NK-92 treated with Interleukin-12 subunit alpha and Interleukin-12 subunit beta, amount 100 ng/mL, for 24 hours (cell line): ENCODE results near the gene GTF2A1.
"Not testable (repeated sequence)": the region's sequence is repeated elsewhere in the genome, so short reads cannot be mapped to it uniquely, and the experiment has no call there.

ENCODE experiments used
- DNase-seq: peaks from one replicate; lab custom pipeline; 2025; lab: John Stamatoyannopoulos, UW

The GTF2A1 gene

GRCh38 chr14:81220830-81221578, at the start of gene GTF2A1:
GTF2A1 (minus strand) TSS chr14:81220959; CDS start chr14:81220518, 441 bp downstream.
- DNase-seq, result peak; percentile 95

- DNase-seq, result no peak
Observed at GRCh38 chr14:81269979-81270375, 49.2 kb upstream of the GTF2A1 start.

- no peak for DNase-seq
Observed at GRCh38 chr14:81269100-81269978, 48.6 kb upstream of the GTF2A1 start.

- no peak for DNase-seq
Observed at GRCh38 chr14:81268016-81268416, 47.3 kb upstream of the GTF2A1 start.

GRCh38 chr14:81265636-81266169, 44.9 kb upstream of the GTF2A1 start:
- DNase-seq, result no peak

GRCh38 chr14:81264671-81265070, 43.9 kb upstream of the GTF2A1 start:
- DNase-seq, result no peak

- no peak for DNase-seq
Observed at GRCh38 chr14:81263777-81264410, 43.1 kb upstream of the GTF2A1 start.

GRCh38 chr14:81261176-81261575, 40.4 kb upstream of the GTF2A1 start:
- DNase-seq, result no peak

GRCh38 chr14:81260732-81261131, 40.0 kb upstream of the GTF2A1 start:
- DNase-seq, result no peak

- no peak for DNase-seq
Observed at GRCh38 chr14:81256289-81256960, 35.7 kb upstream of the GTF2A1 start.

GRCh38 chr14:81252278-81252677, 31.5 kb upstream of the GTF2A1 start:
- DNase-seq, result no peak

- no peak for DNase-seq
Observed at GRCh38 chr14:81247271-81247766, 26.6 kb upstream of the GTF2A1 start.

- DNase-seq, result no peak
Observed at GRCh38 chr14:81246461-81247270, 25.9 kb upstream of the GTF2A1 start.

GRCh38 chr14:81245771-81246170, 25.0 kb upstream of the GTF2A1 start:
- DNase-seq, result no peak

GRCh38 chr14:81244431-81244830, 23.7 kb upstream of the GTF2A1 start:
- DNase-seq, result not testable (repeated sequence)

GRCh38 chr14:81243499-81243898, 22.7 kb upstream of the GTF2A1 start:
- no peak for DNase-seq

GRCh38 chr14:81236849-81237248, 16.1 kb upstream of the GTF2A1 start:
- not testable (repeated sequence) for DNase-seq

- DNase-seq, result no peak
Observed at GRCh38 chr14:81236138-81236537, 15.4 kb upstream of the GTF2A1 start.

- DNase-seq, result no peak
Observed at GRCh38 chr14:81235096-81235495, 14.3 kb upstream of the GTF2A1 start.

- no peak for DNase-seq
Observed at GRCh38 chr14:81234278-81234677, 13.5 kb upstream of the GTF2A1 start.

GRCh38 chr14:81233615-81234014, 12.9 kb upstream of the GTF2A1 start:
- DNase-seq, result no peak
